HS-5 (cell line): Measurements from ENCODE around the gene CASP9.
"Not testable (repeated sequence)": the region's sequence is repeated elsewhere in the genome, so short reads cannot be mapped to it uniquely, and the experiment has no call there.

Experiments
- DNase-seq: peaks from one replicate; pipeline ENCODE4 v3.0.0-alpha.2; 2012; ENCODE audit warnings: low read depth

The CASP9 gene

GRCh38 chr1:15525050-15526020 is 1.3 kb upstream of the CASP9 start:
- DNase-seq: peak; percentile 91

- peak; percentile 82 for DNase-seq
Observed at GRCh38 chr1:15524283-15525049, 451 bp upstream of the CASP9 start.

- no peak for DNase-seq
Observed at GRCh38 chr1:15523104-15524020, 653 bp downstream of the CASP9 start.

GRCh38 chr1:15522551-15522950 is 1.5 kb downstream of the CASP9 start:
- no peak for DNase-seq

GRCh38 chr1:15521206-15521906 is 2.7 kb downstream of the CASP9 start:
- not testable (repeated sequence) for DNase-seq

- no peak for DNase-seq
Observed at GRCh38 chr1:15519625-15520024, 4.4 kb downstream of the CASP9 start.

GRCh38 chr1:15515022-15515663 is 8.9 kb downstream of the CASP9 start:
- no peak for DNase-seq

- DNase-seq: not testable (repeated sequence)
Observed at GRCh38 chr1:15514557-15514956, 9.5 kb downstream of the CASP9 start.

- DNase-seq: no peak
Observed at GRCh38 chr1:15513919-15514318, 10.1 kb downstream of the CASP9 start.

- DNase-seq: no peak
Observed at GRCh38 chr1:15513192-15513591, 10.8 kb downstream of the CASP9 start.

GRCh38 chr1:15510611-15511405 is 13.2 kb downstream of the CASP9 start:
- no peak for DNase-seq

- no peak for DNase-seq
Observed at GRCh38 chr1:15509586-15509985, 14.4 kb downstream of the CASP9 start.

- no peak for DNase-seq
Observed at GRCh38 chr1:15508700-15509487, 15.1 kb downstream of the CASP9 start.

- DNase-seq: no peak
Observed at GRCh38 chr1:15507278-15507677, 16.7 kb downstream of the CASP9 start.

- DNase-seq: no peak
Observed at GRCh38 chr1:15506831-15507230, 17.2 kb downstream of the CASP9 start.

GRCh38 chr1:15504436-15504835 is 19.6 kb downstream of the CASP9 start:
- DNase-seq: no peak

GRCh38 chr1:15501208-15502032 is 22.6 kb downstream of the CASP9 start:
- no peak for DNase-seq
